Superior temporal gyrus (tissue), 1 donor: Measurements from ENCODE around the gene BNIP3.
"Not testable (repeated sequence)": the region's sequence is repeated elsewhere in the genome, so short reads cannot be mapped to it uniquely, and the experiment has no call there.

ENCODE experiments used
- DNase-seq: peaks from one replicate; pipeline ENCODE4 v3.0.0-alpha.2; 2016; ENCODE audit errors: extremely low spot score

The BNIP3 gene

GRCh38 chr10:131977323-131978096 lies 4.2 kb downstream of the BNIP3 start:
- DNase-seq = no peak

GRCh38 chr10:131975796-131976195 lies 5.9 kb downstream of the BNIP3 start:
- no peak for DNase-seq

GRCh38 chr10:131975003-131975402 lies 6.7 kb downstream of the BNIP3 start:
- no peak for DNase-seq

GRCh38 chr10:131974034-131974817 lies 7.5 kb downstream of the BNIP3 start:
- DNase-seq = no peak

- no peak for DNase-seq
These were observed 8.4 kb downstream of the BNIP3 start for GRCh38 chr10:131973160-131973951.

- no peak for DNase-seq
These were observed 9.2 kb downstream of the BNIP3 start for GRCh38 chr10:131972474-131973071.

- no peak for DNase-seq
These were observed 10.1 kb downstream of the BNIP3 start for GRCh38 chr10:131971591-131971990.

GRCh38 chr10:131970946-131971345 lies 10.8 kb downstream of the BNIP3 start:
- no peak for DNase-seq

GRCh38 chr10:131968949-131969348 lies 12.8 kb downstream of the BNIP3 start:
- DNase-seq = no peak

- no peak for DNase-seq
These were observed 17.4 kb downstream of the BNIP3 start for GRCh38 chr10:131964298-131964697.

GRCh38 chr10:131963811-131964210 lies 17.9 kb downstream of the BNIP3 start:
- DNase-seq = no peak

GRCh38 chr10:131963350-131963749 lies 18.4 kb downstream of the BNIP3 start:
- DNase-seq = no peak

GRCh38 chr10:131961777-131962662 lies 19.7 kb downstream of the BNIP3 start:
- DNase-seq = no peak

GRCh38 chr10:131961047-131961776 lies 20.5 kb downstream of the BNIP3 start:
- DNase-seq = no peak

- DNase-seq = no peak
These were observed 21.1 kb downstream of the BNIP3 start for GRCh38 chr10:131960631-131961046.

- DNase-seq = no peak
These were observed 21.9 kb downstream of the BNIP3 start for GRCh38 chr10:131959841-131960240.

GRCh38 chr10:131955591-131956340 lies 26.0 kb downstream of the BNIP3 start:
- DNase-seq = no peak

GRCh38 chr10:131954356-131954965 lies 27.3 kb downstream of the BNIP3 start:
- no peak for DNase-seq

GRCh38 chr10:131949908-131950307 lies 31.8 kb downstream of the BNIP3 start:
- DNase-seq = not testable (repeated sequence)
